GM21360 (cell line): Measurements from ENCODE around the gene CMTM7.
A peak's percentile ranks its signal among the peaks of the same experiment; 100 is the strongest.
"Not testable (repeated sequence)": the region's sequence is repeated elsewhere in the genome, so short reads cannot be mapped to it uniquely, and the experiment has no call there.

ENCODE experiments used
- ATAC-seq: cut with Tn5 transposase; IDR thresholded peaks from one replicate; pipeline ENCODE4 v1.9.1; 2021; ENCODE audit warnings: mild to moderate bottlenecking, moderate library complexity; ENCODE audit not compliant: unreplicated experiment

CMTM7 gene

DNA sequence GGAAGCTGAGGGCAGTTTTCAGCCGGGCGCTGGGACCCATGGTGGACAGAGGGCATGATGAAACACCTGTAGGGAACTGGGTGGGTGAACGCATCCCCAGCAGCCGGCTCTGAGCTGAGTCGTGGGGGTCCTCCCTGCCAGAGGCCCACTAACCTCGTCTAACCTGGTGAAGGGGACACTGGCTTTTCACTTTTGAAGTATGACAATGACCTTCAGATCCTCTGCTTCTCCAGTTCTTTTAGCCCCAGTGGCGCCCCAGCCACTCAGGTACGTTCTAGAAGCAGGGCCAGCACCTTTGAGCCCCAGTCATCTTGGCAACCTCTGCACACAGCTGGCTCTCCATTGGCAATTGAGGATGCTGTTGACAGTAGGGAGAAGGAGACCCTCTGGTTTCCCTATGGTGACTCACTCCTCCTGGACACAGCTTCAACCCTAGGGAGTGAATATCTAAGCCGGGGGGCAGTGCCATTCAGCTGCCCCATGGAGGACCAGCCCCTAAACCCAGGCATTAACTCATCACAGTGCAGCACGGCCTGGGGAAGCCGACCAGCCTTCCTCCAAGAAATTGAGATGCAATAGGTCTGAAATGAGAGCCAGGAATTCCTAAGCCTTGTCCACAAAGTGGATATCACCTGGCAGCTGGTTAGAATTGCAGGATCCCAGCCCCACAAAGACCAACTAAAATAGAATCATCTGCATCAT, 64.9 kb downstream of the CMTM7 start:
- no peak for ATAC-seq

DNA sequence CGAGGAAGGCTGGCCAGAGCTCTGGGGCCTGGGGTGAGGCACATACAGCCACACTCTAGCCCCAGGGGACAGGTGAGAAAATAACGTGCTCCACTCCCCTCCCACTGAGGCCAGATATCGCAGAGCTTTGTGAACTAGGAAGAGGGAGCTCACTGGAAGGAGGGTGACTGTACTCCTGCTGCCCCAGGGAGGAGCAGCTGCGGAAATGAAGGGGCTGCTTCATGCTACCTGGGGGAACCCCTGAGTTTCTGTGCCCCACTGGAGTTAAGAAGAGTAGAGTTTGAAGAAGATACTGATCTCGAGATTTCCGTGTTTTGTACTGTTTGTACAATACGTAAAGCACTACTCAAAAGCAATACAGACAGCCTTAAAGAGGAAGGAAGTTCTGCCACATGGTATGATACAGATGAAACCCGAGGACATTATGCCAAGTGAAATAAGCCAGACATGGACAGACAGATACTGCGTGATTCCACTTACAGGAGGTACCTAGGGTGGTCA, 66.4 kb downstream of the CMTM7 start:
- ATAC-seq, result no peak

DNA sequence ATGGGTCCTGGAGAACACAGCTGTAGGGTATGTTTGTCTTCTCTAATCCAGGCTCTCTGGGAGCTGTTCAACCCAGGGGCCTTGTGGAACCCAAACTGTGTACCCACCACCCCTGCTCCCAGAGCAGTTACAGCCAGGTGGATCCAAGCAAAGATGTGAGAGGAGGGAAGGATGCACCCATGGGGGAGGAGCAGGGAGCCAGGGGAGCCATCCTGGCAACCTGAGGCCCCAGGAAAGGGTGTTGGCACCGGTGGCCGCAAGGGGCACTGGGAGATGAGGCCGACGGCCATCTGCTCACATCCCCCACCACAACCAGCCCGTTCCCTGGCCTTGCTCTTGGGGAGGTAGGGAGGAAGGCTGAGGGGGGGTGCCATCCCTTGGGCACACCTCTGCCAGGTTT, 67.8 kb downstream of the CMTM7 start:
- ATAC-seq, result no peak

DNA sequence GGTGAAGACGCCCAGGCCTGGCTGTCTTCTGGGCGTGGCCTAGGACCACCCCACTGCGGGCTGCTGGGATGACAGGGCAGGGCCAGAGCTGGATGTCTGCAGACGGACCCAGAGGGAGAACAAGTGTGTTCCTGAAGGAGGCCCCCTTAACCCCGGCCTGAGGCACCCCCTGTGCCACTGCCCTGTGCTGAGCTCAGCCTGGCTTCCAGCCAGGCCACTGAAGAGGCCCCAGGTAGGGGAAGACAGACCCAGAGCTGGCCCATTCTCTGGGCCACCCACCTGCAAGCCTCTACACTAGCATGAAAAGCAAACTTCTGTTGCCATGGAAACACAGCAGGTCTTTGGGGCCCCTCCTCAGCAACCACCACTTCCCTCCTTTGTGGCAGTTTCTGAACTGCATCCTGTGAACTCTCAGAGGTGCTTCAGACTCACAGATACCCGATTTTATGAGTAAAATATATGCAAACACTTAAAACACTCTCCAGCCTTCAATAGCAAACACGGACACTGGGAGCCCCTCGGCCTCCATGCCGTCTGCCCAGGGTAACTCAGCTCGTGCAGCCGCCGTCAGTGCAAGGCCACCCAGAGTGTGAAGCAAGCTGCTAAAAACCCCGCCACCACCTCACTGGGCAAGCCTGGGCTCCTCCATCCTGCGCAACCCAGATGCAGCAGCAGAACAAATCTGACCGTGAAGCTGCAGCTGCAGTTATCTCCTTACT, 68.5 kb downstream of the CMTM7 start:
- ATAC-seq, result peak; percentile 82

DNA sequence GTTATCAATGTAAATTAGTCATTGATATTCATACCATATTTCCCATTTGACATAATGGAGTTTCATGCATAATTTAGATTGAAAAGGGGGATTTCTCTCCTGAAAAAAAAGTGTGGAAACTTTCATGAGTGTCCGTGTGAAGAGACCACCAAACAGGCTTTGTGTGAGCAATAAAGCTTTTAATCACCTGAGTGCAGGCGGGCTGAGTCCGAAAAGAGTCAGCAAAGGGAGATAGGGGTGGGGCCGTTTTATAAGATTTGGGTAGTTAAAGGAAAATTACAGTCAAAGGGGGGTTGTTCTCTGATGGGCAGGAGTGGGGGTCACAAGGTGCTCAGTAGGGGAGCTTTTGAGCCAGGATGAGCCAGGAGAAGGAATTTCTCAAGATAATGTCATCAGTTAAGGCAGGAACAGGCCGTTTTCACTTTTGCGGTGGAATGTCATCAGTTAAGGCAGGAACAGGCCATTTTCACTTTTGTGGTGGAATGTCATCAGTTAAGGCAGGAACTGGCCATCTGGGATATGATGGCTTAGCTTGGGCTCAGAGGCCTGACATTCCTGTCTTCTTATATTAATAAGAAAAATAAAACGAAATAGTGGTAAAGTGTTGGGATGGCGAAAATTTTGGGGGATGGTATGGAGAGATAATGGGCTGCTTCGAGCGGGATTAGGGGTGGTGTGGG, 69.3 kb downstream of the CMTM7 start:
- not testable (repeated sequence) for ATAC-seq

DNA sequence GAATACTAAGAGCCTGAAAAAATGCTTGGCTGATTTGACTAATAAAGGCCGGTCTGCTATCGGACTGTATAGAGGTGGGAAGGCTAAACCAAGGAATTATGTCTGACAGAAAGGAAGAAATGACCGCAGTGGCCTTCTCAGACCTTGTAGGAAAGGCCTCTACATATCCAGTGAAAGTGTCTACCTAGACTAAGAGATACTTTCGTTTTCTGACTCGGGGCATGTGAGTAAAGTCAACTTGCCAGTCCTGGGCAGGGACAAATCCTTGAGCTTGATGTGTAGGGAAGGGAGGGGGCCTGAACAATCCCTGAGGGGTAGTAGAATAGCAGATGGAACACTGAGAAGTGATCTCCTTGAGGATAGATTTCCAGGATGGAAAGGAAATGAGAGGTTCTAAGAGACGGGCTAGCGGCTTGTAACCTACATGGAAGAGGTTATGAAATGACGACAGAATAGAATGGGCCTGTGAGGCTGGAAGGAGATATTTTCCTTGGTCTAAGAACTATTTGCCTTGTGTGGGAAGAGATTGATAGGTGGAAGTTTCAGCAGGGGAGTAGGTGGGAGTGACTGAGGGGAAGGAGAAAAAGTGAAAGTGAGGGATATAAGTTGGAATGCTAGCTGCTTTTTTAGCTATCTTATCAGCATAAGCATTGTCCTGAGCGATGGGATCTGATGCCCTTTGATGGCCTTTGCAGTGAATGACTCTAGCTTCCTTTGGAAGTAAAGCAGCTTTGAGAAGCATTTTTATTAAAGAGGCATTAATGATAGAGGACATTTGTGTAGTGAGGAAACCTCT, 70.7 kb downstream of the CMTM7 start:
- not testable (repeated sequence) for ATAC-seq

DNA sequence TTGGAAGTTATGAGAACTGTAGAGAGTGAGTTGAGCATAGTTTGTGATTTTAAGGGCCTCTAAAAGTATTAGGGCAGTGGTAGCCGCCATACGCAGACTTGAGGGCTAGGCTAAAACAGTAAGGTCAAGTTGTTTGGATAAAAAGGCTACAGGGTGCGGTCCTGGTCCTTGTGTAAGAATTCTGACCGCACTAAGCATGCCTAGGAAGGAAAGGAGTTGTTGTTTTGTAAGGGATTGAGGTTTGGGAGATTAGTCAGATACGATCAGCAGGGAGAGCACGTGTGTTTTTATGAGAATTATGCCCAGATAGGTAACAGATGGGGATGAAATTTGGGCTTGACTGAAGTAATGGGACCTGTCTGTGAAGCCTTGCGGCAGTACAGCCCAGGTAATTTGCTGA, 71.8 kb downstream of the CMTM7 start:
- not testable (repeated sequence) for ATAC-seq

DNA sequence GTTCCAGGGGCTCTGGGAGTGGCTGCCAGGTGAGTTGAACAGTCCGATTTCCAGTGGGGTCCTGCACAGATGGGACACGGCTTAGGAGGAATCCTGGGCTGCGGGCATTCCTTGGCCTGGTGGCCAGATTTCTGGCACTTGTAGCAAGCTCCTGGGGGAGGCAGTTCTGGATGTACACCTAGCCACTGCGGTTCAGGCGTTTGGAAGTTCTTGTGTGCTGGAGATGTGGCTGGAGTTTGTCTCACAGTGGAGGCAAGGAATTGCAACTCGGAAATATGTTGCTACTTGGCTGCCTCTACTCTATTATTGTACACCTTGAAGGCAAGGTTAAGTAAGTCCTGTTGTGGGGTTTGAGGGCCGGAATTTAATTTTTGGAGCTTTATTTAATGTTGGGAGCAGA, 73.1 kb downstream of the CMTM7 start:
- ATAC-seq, result not testable (repeated sequence)

DNA sequence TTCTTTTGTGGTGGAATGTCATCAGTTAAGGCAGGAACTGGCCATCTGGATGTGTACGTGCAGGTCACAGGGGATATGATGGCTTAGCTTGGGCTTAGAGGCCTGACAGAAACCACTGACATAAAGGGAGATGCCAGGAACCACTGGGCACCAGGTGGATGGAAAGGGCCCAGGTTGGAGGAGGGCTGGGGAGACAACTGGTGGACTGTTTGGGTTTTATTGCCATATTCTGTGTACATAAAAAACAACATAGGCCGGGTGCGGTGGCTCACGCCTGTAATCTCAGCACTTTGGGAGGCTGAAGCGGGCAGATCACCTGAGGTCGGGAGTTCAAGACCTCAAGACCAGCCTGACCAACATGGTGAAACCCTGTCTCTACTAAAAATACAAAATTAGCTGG, 75.2 kb downstream of the CMTM7 start:
- not testable (repeated sequence) for ATAC-seq

DNA sequence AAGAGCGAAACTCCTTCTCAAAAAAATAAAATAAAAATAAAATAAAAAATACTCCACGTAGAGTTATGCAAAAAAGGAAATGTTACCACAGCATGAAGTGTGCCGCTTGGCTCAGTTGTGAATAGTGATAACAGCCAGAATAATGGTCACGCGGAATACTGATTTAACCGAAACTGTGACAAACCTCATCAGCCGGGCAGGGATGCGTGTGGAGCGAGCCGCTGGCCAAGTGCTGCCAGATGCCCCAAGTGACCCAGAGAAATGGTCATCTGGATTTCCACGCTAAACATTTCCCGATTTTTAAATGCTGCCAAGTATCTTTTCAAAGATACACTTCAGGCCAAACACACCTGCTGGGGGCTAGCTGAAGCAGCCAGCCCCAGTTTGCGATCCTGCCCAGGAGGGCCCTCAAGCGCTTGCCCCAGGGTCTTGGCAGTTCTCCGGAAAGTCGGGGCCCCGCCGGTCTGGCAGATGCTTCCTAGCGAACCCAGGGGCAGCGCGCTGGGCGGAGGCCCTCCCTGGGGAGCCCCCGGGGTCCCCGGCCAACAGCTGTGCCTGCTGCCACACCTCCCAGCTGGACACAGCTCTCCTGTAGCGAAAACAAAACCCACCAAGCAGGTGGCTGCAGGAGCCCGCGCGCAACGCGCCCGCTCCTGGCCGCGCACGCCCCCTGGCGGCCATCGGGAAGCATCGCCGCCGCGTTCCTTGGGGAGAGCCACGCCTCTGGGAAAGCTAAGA, 75.8 kb downstream of the CMTM7 start:
- ATAC-seq, result peak; percentile 57

DNA sequence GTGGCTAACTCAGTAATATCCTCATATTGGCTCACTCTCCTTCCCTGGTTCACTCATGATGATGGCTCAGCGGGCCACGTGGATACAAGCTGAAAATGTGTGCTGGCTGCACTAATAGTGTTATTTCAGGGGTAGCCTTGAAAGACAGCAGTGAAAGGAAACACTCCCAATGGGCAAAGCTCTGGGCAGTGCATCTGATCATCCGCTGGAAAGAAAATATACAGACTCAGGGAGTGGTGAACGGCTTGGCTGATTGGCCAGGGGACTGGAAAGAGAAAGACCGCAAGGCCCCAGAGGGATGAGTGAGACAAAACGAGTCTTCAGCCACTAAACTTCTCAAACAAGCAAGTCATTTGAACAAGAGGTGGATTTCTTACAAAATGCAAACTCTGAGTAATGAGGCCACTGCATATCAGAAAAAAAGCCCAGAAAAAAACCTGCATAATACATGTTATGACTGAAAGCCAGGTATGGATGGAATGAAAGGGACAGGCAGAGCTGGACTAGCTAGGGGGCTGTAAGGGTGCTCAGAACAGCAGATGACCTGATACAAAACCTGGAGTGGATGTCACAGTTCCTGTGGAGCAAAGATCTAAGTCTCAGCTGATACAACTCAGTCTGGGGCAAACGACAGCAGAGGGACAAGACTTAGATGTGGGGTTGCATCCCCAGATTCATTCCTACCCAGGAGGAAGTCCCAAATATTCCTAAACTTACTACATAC, 77.7 kb downstream of the CMTM7 start:
- ATAC-seq, result peak; percentile 26

DNA sequence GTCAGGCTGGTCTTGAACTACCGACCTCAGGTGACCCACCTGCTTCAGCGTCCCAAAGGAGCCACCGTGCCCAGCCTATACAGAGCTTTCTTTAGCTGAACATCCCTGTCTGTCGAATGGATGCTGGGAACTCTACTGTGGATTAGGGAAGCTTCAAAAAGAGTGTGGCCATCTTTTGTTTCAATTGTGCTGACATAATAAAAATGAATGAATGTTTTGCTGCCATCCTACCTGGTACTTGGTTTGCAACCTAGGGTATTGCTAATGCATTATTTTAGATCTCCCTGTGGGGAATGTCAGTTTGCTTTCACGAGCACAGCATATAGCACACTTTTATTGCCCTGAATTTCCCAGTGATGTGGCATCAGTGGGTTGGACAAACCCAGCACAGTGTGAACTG, 78.7 kb downstream of the CMTM7 start:
- peak; percentile 5 for ATAC-seq

DNA sequence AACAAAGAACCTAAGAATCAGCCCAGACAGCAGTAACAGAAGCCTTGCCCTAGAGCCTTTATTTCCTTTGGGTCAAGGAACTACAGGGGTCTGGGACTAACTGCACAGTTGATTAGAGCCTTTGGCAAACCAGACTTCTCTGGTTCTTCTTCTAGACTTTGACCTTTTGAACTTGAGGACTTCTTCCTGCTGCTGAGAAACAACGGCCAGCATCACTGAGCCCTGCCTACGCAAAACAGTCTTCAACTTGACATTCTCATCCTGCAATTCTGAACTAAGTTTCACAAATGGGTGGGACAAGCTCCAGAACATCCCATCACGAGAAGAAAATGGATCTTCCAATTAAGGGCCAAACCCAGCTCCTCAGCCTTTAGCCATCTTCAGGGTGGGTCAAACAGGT, 79.6 kb downstream of the CMTM7 start:
- ATAC-seq, result no peak

DNA sequence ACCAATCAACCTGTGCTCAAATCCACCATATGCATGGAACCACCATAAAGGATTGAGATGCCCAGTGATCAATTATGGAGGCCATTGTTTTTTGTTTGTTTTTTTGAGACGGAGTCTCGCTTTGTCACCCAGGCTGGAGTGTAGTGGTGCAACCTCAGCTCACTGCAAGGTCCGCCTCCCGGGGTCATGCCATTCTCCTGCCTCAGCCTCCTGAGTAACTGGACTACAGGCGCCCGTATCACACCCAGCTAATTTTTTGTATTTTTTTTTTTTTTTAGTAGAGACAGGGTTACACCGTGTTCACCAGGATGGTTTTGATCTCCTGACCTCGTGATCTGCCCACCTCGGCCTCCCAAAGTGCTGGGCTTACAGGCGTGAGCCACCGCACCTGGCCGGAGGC, 80.5 kb downstream of the CMTM7 start:
- ATAC-seq, result not testable (repeated sequence)

DNA sequence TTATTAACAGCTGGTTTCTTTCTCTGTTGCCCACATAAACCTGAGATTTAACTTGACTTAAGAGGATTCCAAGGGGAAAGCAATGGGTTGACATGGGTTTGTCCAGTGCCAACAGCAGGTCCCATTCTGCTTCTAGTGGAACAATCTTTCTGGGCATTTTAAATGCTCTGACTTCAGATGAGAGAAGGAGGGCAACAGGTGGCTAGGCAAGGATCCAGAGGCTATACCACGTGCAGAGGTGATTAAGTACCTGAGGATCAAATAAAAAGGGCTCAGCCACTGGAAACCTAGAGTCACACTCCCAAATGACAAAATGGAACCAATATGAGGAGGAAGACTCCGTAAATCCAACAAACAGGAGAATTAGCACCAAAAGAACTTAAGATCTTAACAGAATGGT, 82.5 kb downstream of the CMTM7 start:
- no peak for ATAC-seq

DNA sequence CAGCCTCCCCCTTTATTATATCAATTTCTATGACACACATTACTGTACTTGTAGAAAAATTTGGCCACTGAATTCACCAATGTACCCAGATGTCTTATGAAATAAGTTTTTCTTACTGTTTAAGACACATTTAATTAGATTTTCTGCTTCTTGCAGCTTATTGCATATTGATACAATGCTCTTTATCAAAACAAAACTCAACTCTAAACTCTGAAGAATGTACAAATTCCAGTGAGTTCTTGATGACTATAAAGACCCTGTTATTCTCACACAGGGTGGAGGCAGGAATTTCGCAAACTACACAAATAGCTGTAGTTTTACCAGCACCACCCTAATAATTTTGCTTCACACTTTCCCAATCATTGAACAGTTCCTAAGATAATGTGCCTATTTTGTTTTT, 89.0 kb downstream of the CMTM7 start:
- ATAC-seq, result no peak

DNA sequence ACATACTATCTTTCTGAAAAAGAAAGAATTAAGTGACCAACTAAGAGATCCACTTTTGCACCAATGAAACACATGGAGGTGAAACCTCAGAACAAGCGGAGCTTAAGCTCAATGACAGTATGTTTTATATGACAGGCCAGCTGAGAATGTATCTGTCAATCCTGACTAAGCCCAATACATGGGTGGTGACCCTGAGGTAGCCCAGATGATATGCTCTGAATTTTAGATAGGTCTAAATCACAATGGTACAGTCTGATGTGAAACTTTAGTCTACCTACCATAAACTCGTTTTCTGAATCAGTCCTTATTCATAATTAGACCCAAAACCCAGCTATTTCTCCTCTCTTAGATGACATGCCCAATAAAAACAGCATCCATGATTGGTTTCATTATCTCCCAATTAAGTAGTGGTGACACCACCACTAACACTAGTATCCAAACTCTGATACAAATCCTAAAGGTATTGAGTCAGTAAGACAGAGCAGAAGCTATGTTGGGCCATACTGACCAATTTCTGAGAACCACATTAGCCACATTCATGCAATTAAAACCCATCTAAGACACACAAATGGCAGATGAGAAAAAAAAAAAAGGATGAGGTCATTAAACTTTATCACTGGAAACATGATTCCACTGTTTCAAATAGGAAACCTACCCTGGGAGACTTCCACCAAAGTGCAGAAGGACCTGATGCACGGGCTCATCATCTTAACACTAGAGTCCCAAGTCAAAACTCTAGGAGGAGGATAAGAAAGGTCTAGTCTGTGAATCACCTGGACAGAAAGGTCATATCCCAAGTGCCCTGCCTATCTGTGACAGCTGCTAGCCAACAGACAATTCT, 90.4 kb downstream of the CMTM7 start:
- no peak for ATAC-seq

DNA sequence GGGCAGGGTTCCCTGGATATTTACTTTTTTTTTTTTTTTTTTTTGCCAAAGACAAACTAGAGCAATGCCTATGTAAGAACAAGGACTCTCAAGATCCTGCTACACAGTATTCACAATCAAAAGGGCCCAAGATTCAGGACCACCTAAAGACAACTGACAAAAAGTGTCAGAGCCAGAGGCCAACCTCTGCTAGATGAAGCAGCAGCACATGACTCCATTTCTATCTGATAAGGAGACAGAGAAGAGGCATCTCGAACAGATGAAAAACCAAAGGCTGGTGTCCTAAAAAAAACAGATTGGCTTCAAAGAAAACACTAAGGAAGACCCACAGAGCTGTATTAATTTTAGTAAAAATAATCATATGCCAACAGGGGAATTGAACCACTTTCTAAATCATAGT, 91.0 kb downstream of the CMTM7 start:
- ATAC-seq, result no peak

DNA sequence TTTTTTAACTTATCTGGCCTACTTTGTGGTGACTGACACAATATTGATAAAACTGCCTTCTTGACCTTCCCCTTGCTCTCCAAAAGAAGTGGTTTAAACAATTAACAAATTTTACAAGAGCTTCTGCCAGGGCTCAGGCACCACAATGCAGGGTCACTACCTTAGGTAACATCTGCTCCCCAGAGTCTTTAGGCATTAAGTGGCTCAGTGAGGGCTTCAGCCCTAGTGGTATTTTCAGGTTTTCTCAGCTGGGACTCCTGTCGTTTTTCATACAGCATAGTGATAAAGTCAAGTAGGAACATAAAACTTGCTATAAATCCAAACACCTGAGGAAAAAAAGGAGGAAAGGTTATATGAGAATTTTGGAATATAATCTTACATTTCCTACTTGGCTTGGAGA, 92.1 kb downstream of the CMTM7 start:
- no peak for ATAC-seq
